ENCODE results near the gene AJAP1.

Gene AJAP1

DNA sequence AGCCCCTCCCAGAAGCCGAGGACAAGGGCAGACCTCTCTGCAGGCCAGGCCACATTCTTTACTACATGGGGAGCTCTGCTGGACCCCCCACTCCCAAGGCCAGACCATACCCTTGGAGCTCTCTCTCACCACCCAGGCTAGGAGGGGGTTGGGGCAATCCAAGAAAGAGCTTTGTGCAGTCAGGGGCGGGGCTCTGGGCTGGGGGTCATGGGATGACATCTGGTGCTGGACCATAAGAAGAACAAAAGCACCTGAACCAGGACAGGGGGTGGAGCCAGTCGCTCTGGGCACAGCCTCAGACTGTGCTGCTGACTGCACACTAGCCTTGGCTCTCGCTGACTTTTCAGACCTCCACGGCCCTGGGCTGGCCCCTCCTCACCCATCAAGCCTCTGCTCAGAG is 23.1 kb upstream of the AJAP1 start:
- DNase-seq, result no peak

GRCh38 chr1:4633346-4633745 is 21.1 kb upstream of the AJAP1 start:
- no peak for DNase-seq

DNA sequence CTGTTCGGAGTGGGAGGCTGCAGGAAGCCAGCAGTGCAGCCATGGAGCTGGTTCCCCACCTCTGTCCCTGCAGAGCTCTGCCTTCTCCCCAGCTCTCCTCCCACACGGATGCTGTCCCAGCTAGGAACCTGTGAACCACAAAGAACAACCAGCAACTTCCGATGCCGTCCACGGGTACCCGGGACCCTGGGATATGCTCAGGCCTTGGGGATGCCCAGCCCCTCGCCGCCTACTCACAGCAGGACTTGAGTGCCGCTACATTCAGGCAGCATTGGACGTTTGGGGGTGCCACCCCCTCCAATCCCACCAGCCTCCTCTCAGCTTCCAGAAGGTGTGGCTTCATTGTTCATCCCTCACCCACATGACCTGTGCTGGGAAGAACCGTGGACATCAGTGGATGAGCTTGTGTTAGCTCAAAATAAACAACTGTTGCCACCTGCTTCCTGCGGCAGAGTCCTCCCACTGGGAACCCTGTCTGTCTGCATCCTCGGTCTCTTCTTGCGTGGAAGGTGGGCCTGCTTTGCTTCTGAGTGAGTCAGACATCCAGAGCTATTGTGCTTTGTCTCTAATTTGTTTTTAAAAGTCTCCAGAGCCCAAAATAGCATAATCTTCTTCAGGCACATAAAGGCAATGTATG is 20.1 kb upstream of the AJAP1 start:
- no peak for DNase-seq

DNA sequence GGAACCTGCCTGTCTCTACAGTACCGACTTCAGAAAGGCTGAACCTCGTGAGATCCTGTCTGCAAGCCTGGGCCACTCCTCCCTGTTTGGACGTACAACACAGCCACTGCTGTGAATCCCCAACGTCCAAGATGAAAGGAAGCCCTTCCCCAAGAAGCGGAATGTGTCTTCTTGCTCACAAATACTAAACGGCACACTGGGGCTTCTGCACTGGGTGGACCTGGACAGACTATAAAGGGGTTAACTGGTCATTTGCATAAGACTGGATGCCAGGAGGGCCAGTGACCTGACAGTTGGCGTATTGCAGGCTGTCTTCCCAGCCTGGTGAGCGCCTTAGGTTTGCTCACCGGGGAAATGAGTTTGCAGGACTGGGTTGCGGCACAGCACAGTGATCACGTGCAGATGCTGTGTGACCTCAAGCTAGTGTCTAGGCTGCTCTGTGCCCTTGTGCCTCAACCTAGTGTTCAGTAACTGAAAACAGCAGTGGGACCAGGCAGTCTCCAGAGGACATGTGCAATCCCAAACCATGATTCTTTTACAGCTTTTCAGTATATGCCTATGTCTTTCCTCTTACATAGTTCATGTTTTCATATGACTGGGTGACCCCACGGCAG is 19.5 kb upstream of the AJAP1 start:
- DNase-seq, result no peak

GRCh38 chr1:4636186-4636585 is 18.2 kb upstream of the AJAP1 start:
- DNase-seq, result no peak

DNA sequence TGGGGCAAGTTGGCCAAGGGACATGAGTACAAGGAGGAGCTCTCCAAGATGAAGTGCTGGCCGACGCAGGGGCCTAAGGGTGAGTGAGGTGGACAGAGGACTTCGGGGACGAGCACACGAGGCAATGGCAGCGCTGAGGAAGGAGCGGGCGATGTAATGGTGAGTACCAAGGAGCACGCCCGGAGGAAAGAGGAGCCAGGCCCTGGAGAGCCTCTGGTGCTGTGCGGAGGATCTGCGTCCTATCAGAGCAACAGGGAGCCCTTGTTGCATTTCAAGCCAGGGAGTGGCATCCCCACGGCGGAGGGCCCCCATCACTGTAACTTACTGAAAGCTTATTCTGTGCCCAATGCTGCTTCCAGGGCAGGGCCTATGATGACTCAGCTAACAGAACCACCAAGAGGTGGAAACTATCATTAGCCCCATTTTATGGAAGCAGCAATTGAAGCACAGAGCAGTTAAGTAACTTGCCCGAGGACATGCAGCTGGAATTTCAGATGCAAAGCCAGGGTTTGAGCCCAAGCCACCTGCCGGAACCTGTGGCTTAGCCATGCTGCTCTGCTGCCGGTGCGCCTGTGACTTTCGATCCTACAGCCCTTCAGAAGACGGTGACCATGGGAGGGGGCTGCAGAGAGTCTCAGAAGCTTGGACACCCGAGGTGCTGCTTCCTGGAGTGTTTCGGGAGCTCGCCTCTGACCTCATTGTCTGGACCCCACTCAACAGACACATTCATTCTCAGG is 17.6 kb upstream of the AJAP1 start:
- DNase-seq, result no peak

DNA sequence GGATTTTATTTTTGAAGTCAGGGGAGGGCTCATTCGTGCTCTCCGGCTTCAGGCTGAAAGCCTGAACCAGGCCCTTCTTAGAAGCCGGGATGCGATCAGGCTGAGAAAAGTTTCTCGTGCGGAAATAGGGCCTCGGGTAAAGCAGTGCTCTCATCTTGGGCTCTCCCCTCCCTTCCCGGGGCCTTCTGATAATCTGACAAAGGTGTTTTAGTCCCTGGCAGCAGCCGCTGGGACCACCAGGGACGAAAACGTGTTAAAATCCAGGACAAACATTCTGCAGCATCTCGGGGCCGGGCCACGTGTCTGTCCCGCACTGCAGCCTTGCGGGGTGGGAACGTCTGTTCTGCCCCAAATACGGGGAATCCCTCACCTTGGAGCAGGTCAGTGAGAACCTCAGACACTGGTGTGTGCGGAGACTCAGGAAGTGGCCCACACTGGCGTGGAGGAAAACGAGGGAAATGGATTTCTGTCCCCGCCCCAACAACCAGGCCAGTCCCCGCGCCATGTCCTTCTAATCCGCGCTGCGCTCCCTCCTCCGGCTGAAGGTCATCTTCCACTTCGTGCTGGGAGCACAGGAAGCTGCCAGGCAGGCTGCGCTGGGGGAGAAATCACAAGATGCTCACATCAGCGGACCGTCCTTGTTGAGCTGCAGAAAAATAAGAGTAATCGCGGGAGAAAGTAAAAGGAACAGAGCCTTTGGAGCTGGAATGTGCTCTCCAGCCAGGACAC is 16.6 kb upstream of the AJAP1 start:
- DNase-seq, result no peak

- no peak for DNase-seq
Measured at GRCh38 chr1:4638345-4638729, 16.1 kb upstream of the AJAP1 start.

DNA sequence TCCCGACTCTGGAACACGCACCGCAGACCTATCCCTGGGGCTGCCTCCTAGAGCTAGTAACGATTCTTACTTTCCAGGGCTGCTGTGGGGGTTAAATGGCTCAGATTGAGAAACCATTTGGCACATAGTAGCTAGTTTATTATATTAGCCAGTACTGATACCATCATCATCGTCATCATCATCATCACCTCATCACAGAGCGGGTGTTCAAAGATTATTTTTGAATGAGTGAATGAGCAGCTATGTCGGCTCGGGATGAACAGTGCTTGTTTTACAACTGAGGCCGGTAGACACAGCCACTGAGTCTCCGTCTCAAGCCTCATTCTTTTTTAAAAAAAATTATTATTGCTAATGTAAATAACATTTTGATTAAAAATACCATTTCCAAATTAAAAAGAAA is 13.5 kb upstream of the AJAP1 start:
- DNase-seq, result no peak

DNA sequence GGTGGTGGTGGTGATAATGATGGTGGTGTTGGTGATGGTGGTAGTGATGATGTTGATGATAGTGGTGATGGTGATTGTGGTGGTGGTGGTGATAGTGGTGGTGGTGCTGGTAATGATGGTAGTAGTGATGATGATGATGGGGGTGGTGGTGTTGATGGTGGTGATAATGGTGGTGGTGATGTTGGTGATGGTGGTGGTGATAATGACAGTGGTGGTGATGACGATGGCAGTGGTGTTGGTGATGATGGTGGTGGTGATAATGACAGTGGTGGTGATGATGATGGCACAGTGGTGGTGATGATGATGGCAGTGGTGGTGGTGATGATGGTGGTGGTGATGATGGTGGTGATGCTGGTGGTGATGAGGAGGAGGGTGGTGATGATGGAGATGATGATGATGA is 7.0 kb upstream of the AJAP1 start:
- no peak for DNase-seq

- DNase-seq, result no peak
Measured at GRCh38 chr1:4648657-4649056, 5.8 kb upstream of the AJAP1 start.

DNA sequence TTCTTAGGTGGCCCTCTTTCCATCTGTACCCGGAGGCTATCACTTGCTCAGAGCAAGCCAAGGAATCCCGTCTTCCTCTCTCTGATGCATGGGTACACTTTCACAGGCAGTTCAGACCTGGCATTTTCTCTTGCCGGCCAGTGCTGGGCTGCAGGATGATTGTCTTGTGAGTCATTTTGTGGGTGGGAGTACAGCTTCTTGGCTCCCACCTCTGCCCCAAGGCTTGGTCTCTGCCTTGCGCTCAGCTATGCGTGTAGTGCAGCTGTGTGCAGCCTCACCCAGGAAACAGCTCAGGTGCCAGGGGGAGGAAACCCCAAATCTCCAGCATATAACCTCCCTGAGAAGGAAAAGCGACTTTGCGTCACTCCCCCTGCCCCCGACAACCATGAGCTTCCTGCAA is 3.9 kb upstream of the AJAP1 start:
- no peak for DNase-seq

- DNase-seq, result no peak
Measured at GRCh38 chr1:4650981-4651380, 3.4 kb upstream of the AJAP1 start.

GRCh38 chr1:4652631-4653327 is 1.6 kb upstream of the AJAP1 start:
- peak; percentile 70 to 75 for DNase-seq

DNA sequence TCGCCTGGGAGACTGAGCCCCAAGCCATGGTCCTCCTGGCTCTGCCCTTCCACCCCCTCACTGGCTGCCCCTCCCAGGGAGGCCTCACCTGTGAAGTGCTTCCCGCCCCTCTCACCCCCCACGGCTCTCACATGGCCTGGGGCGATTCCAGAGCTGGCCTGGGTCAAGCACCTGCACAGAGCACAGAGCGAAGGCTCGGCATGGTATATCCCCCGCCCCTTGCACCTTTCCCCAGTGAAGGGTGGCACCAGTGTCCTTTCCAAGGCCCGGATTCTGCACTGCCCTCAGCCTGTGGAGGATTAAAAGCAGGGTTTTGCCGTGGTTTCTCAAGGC is 1.1 kb upstream of the AJAP1 start:
- no peak for DNase-seq

- DNase-seq, result peak in 1 of 2 donors; percentile 18
Measured at GRCh38 chr1:4654764-4655673, 610 bp downstream of the AJAP1 start.

- DNase-seq, result peak in 1 of 2 donors; percentile 40
Measured at GRCh38 chr1:4655674-4656532, 1.5 kb downstream of the AJAP1 start.

DNA sequence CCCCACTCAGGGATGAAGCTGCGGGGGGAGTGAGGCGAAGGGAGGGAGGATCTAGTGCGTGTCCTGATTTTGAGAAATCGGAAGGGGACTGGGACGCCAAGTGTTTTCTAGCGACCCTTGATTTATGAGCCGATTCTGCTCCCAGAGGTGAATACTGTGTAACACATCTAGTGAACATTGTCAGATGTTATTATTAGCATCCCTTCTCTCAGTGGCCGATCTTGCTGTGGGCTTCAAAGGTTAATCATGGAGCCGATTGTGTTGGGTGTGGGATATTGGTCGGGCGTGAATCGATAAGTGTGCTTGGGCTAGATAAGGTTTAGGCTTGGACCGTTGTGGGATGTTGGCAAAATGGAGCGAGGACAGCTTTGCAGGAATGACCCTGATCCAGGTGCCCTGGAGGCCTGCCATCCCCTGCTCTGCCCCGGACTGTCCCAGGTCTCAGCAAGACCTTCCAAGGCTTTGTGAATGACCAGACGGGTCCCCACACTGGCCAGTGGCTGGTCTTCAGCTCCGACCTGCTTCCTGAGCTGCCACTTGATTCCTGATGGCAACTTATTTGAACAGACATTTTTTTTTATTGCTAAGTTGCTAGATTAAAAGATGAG is 2.2 kb downstream of the AJAP1 start:
- DNase-seq, result no peak

DNA sequence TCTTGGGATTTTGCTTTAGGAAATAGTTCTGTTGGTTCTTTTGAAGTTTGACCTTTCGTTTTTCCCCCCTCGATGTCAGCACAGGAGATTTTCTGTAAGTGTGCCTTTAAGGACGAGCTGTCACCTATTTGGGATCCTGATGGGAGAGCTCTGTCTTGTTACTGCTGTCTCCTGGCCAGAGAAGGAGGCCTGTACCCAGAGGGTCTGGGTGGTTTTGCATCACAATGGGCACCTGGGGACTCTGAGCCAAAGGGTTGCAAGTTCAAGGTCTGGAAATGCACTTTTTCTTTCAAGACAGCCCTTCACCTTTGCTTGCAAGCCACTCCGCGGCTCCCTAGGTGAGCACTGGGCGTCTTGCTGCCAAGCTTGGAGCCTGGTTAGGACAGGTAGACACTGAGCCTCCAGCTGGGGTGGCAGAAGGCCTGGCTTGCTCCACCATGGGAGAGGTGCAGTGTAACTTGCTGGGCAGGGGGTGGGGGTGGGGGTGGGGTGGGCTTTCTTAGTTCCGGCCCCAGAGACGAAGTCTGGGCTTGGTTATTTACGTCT is 2.9 kb downstream of the AJAP1 start:
- DNase-seq, result no peak

DNA sequence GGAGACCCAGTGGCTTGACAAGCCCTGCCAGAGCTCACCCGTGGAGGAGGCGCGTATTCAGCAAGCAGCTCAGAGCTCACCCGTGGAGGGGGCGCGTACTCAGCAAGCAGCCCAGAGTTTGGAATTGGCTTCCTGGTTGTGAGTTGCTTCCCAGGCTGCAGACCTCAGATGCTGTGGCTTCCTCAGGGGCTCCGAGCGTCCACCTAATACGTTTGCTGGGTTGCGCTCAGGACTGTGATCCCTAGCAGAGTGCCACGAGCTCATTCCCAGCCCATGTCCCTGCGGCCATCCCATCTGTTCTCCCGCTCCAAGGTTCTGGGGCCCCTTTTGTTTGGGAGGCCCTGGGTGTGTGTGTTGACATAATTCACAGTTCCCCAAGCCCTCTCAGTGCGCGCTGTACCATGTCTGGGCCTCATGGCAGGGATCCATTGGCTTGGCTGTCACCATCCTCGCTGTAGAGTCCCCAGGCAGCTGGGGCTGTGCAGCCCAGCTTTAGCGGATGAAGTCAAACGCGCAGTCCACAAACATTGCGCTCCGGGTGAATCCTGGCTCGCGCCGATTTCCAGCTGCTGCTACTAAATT is 3.6 kb downstream of the AJAP1 start:
- no peak for DNase-seq
